Measurements from ENCODE around the gene CDC20. TPM values are rescaled to one million over a fixed set of nuclear protein-coding genes. Genes with fewer than 3 reads are reported as not detected.

CDC20 gene
- total RNA-seq, 1 experiment from 2014 or later, result 355 TPM

- Histone ChIP-seq H3K9me3 (ENCODE audit: control insufficient read depth in 1 of 2, insufficient read depth in 1 of 2, low read depth in 1 of 2, low read length in 2 of 2) (no peaks in the 10 kb centered on the region), H3K27ac (ENCODE audit: low read depth, low read length) (no peak overlapping the region), H3K4me2 (ENCODE audit: low read length) (no peak overlapping the region), H3K9ac (ENCODE audit: low read length) (no peak overlapping the region), H3K9me2 (ENCODE audit: insufficient read depth) (no peaks in the 10 kb centered on the region), H3K27me3 (ENCODE audit: insufficient read depth, low read length) (no peaks in the 10 kb centered on the region), H3K4me3 (replicated peaks in 1 of 2; ENCODE audit: low read depth in 1 of 2, low read length in 2 of 2) (no peak overlapping the region), H3K4me1 (ENCODE audit: control insufficient read depth in 1 of 2, insufficient read depth in 2 of 2, low read length in 2 of 2) (no peaks in the 10 kb centered on the region), H4K20me1 (ENCODE audit: insufficient read depth) (no peaks in the 10 kb centered on the region), H2AFZ (ENCODE audit: low read depth, low read length, poor library complexity, severe bottlenecking) (no peak overlapping the region), H3K79me2 (ENCODE audit: insufficient read depth, low read length) (no peaks in the 10 kb centered on the region), H3K36me3 (ENCODE audit: control insufficient read depth in 1 of 2, insufficient read depth in 2 of 2, low read length in 2 of 2) (no peaks in the 10 kb centered on the region)
- TF ChIP-seq EZH2 (IDR thresholded peaks at IDR 0.05) (no peak), MAX (IDR thresholded peaks at IDR 0.05) (no peak)
- BruUV-seq (replicated peaks), result no TSS peak
- ChIA-PET RAD21 (ENCODE audit: low non-redundant PET in 1 of 2, low total read pairs in 2 of 2, uncharacterized antibody in 2 of 2, unreplicated experiment in 2 of 2) (no interaction called here), CTCF (no interaction called here), POLR2A (no interaction called here)
- intact Hi-C loops (cut with micrococcal nuclease), result no loop called here
- DNase-seq (ENCODE audit: low read depth, low spot score) (no peak), ATAC-seq (no peak)
These were observed 47.3 kb upstream of the CDC20 start for GRCh38 chr1:43311521-43311920.

- ChIA-PET CTCF (no interaction called here), POLR2A (no interaction called here), RAD21 (ENCODE audit: low non-redundant PET in 1 of 2, low total read pairs in 2 of 2, uncharacterized antibody in 2 of 2, unreplicated experiment in 2 of 2) (no interaction called here)
- no peaks in the 10 kb centered on the region for H3K4me1 ChIP-seq (ENCODE audit: control insufficient read depth in 1 of 2, insufficient read depth in 2 of 2, low read length in 2 of 2)
- TF ChIP-seq REST (IDR thresholded peaks at IDR 0.05; ENCODE audit: low read depth), result no peak
- TF ChIP-seq POLR2A (IDR thresholded peaks at IDR 0.05; ENCODE audit: borderline replicate concordance, extremely low read depth, insufficient read depth, insufficient read length), result no peak
- no peak for TF ChIP-seq FOSL1 (IDR thresholded peaks at IDR 0.05; ENCODE audit: low read depth)
- no peak for TF ChIP-seq EZH2phosphoT487 (IDR thresholded peaks at IDR 0.05; ENCODE audit: borderline replicate concordance)
- no peaks in the 10 kb centered on the region for H3K79me2 ChIP-seq (ENCODE audit: insufficient read depth, low read length)
- H3K9me2 ChIP-seq (ENCODE audit: insufficient read depth), result no peaks in the 10 kb centered on the region
- no peak overlapping the region for H3K9ac ChIP-seq (ENCODE audit: low read length)
- no peak overlapping the region for H3K4me2 ChIP-seq (ENCODE audit: low read length)
- no peak for ATAC-seq
- no peak for DNase-seq (ENCODE audit: low read depth, low spot score)
- no peak overlapping the region for H2AFZ ChIP-seq (ENCODE audit: low read depth, low read length, poor library complexity, severe bottlenecking)
- no TSS peak for BruUV-seq (replicated peaks)
- no peaks in the 10 kb centered on the region for H3K36me3 ChIP-seq (ENCODE audit: control insufficient read depth in 1 of 2, insufficient read depth in 2 of 2, low read length in 2 of 2)
- no peaks in the 10 kb centered on the region for H3K9me3 ChIP-seq (ENCODE audit: control insufficient read depth in 1 of 2, insufficient read depth in 1 of 2, low read depth in 1 of 2, low read length in 2 of 2)
- no peak overlapping the region for H3K27ac ChIP-seq (ENCODE audit: low read depth, low read length)
- no peaks in the 10 kb centered on the region for H4K20me1 ChIP-seq (ENCODE audit: insufficient read depth)
- no peak overlapping the region for H3K4me3 ChIP-seq (replicated peaks in 1 of 2; ENCODE audit: low read depth in 1 of 2, low read length in 2 of 2)
- intact Hi-C loops (cut with micrococcal nuclease), result no loop called here
- no peaks in the 10 kb centered on the region for H3K27me3 ChIP-seq (ENCODE audit: insufficient read depth, low read length)
These were observed 46.6 kb upstream of the CDC20 start for GRCh38 chr1:43312212-43312623.

All from HCT116 (cell line).